Measurements from ENCODE around the gene TSPAN2.

TSPAN2 gene

GRCh38 chr1:115057661-115058254, 31.5 kb downstream of the TSPAN2 start:
- H3K36me3 ChIP-seq (replicated peaks), result no peaks in the 10 kb centered on the region
- H3K4me3 ChIP-seq (ENCODE audit: low read depth, low read length), result no peak overlapping the region
- in situ Hi-C loops (cut with HindIII; ENCODE audit: low pct_ligation_motif_present, low sequenced_read_pairs), result no loop called here
- H3K27ac ChIP-seq, result no peak overlapping the region
- no peak for DNase-seq
- no peaks in the 10 kb centered on the region for H3K27me3 ChIP-seq (replicated peaks)
- TF ChIP-seq, protein P1, sequence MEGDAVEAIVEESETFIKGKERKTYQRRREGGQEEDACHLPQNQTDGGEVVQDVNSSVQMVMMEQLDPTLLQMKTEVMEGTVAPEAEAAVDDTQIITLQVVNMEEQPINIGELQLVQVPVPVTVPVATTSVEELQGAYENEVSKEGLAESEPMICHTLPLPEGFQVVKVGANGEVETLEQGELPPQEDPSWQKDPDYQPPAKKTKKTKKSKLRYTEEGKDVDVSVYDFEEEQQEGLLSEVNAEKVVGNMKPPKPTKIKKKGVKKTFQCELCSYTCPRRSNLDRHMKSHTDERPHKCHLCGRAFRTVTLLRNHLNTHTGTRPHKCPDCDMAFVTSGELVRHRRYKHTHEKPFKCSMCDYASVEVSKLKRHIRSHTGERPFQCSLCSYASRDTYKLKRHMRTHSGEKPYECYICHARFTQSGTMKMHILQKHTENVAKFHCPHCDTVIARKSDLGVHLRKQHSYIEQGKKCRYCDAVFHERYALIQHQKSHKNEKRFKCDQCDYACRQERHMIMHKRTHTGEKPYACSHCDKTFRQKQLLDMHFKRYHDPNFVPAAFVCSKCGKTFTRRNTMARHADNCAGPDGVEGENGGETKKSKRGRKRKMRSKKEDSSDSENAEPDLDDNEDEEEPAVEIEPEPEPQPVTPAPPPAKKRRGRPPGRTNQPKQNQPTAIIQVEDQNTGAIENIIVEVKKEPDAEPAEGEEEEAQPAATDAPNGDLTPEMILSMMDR (IDR thresholded peaks at IDR 0.05; ENCODE audit: low read depth, low read length, missing control alignments), result no peak

- no peak overlapping the region for H3K27ac ChIP-seq
- H3K27me3 ChIP-seq (replicated peaks), result no peaks in the 10 kb centered on the region
- in situ Hi-C loops (cut with HindIII; ENCODE audit: low pct_ligation_motif_present, low sequenced_read_pairs), result no loop called here
- no peaks in the 10 kb centered on the region for H3K36me3 ChIP-seq (replicated peaks)
- no peak overlapping the region for H3K4me3 ChIP-seq (ENCODE audit: low read depth, low read length)
- TF ChIP-seq, protein P1 (IDR thresholded peaks at IDR 0.05; ENCODE audit: low read depth, low read length, missing control alignments), result no peak
- peak; percentile 20 for DNase-seq
Observed at GRCh38 chr1:115056395-115056798, 32.9 kb downstream of the TSPAN2 start.

DNA sequence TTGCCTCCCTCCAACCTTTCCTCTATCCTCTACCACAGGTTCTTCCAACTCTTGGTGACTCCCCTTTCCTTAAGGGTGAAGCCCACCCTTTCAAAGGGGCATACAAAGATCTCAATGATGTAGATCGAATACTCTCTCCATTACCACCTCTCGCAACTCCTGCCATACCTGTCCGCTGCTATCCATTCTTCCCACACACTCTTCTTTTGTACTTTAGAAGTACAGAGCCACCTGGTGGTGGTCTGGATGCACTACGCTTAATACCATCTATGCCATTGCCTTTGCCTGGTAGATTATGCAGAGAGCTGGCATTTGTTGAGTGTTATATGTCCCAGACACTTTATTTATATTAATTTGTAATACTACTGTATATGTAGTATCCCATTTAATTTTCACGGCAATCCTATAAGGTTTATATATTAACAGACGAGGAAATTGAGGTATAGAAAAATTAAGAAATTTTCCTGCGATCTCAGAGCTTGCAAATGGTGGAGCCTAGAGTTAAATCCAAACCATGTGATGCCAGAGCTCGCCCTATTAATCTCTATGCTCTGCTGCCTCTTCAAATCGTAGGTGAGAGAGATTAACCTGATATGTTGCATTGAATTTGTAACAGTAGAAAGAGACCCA, 36.7 kb downstream of the TSPAN2 start:
- DNase-seq, result peak; percentile 60
- H3K36me3 ChIP-seq (replicated peaks), result no peaks in the 10 kb centered on the region
- no peak overlapping the region for H3K27ac ChIP-seq
- in situ Hi-C loops (cut with HindIII; ENCODE audit: low pct_ligation_motif_present, low sequenced_read_pairs), result no loop called here
- H3K27me3 ChIP-seq (replicated peaks), result no peaks in the 10 kb centered on the region
- no peak overlapping the region for H3K4me3 ChIP-seq (ENCODE audit: low read depth, low read length)
- TF ChIP-seq, protein P1 (IDR thresholded peaks at IDR 0.05; ENCODE audit: low read depth, low read length, missing control alignments), result peak; percentile 88

GRCh38 chr1:115051850-115052249, 37.5 kb downstream of the TSPAN2 start:
- Histone ChIP-seq H3K27me3 (replicated peaks) (no peaks in the 10 kb centered on the region), H3K4me3 (ENCODE audit: low read depth, low read length) (no peak overlapping the region), H3K36me3 (replicated peaks) (no peaks in the 10 kb centered on the region), H3K27ac (no peak overlapping the region)
- in situ Hi-C loops (cut with HindIII; ENCODE audit: low pct_ligation_motif_present, low sequenced_read_pairs), result no loop called here
- DNase-seq, result no peak
- TF ChIP-seq, protein P1 (IDR thresholded peaks at IDR 0.05; ENCODE audit: low read depth, low read length, missing control alignments), result no peak

- no peak for DNase-seq
- in situ Hi-C loops (cut with HindIII; ENCODE audit: low pct_ligation_motif_present, low sequenced_read_pairs), result no loop called here
- Histone ChIP-seq H3K4me3 (ENCODE audit: low read depth, low read length) (no peak overlapping the region), H3K36me3 (replicated peaks) (no peaks in the 10 kb centered on the region), H3K27ac (no peak overlapping the region), H3K27me3 (replicated peaks) (no peaks in the 10 kb centered on the region)
- TF ChIP-seq, protein P1 (IDR thresholded peaks at IDR 0.05; ENCODE audit: low read depth, low read length, missing control alignments), result no peak
Observed at GRCh38 chr1:115046751-115047150, 42.6 kb downstream of the TSPAN2 start.

GRCh38 chr1:115041654-115042053, 47.6 kb downstream of the TSPAN2 start:
- no peaks in the 10 kb centered on the region for H3K36me3 ChIP-seq (replicated peaks)
- no peaks in the 10 kb centered on the region for H3K27me3 ChIP-seq (replicated peaks)
- H3K27ac ChIP-seq, result no peak overlapping the region
- TF ChIP-seq, protein P1 (IDR thresholded peaks at IDR 0.05; ENCODE audit: low read depth, low read length, missing control alignments), result peak; percentile 48
- in situ Hi-C loops (cut with HindIII; ENCODE audit: low pct_ligation_motif_present, low sequenced_read_pairs), result no loop called here
- H3K4me3 ChIP-seq (ENCODE audit: low read depth, low read length), result no peak overlapping the region
- no peak for DNase-seq

All from brain microvascular endothelial cell (primary cell).